ENCODE results near the gene CISD1.
A peak's percentile ranks its signal among the peaks of the same experiment; 100 is the strongest.

The CISD1 gene

DNA sequence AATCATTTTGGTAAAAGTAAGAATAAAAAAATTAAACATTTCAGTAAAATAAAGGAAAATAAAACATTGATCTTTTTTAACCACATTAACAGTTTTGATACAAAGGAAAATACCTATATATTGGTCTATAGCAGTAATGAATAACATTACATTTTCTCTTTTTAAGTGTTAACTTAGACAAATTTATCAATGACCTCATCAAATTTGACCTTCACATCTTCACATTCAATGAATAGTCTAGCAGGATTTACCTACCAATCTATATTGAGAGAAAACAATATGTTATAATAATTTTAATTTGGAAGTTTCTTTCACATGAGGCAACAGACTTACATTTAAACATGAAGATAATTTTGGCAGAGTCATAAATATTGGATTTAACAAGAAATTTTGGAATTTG, 47.9 kb downstream of the CISD1 start:
- no peak for DNase-seq

DNA sequence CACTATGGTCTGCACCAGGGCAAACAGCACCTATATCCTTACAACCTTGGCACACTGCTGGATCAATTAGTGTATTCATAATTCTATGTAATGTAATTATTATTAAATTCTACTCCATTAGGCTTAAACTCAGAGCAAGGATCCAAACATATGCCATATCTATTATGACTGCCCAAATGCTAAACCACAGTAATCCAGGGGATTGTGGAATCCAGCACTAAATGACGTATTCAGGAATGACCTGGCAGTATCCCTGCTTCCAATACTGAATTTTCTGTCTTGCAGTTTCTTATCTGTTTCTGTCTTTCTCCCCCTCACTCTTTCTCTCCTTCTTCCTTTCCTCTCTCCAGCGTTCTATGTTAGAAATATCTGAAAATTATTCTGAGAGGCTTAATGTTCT, 49.4 kb downstream of the CISD1 start:
- DNase-seq, result no peak

DNA sequence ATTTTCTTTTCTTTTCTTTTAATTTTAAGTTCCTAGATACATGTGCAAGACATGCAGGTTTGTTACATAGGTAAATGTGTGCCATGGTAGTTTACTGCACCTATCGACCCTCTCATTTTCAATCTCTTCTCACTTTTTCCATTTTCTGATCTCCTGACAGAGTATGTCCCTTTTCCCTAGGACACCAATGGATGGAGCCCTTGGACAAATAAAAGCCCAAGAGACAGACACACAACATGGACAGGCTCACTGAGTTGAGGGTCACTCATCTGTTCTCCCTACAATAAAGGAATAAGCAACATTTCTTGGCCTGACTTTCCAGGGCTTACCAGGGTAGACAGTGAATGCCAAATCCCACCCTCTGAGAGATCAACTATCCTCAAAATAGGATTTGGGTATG, 50.6 kb downstream of the CISD1 start:
- DNase-seq, result no peak

DNA sequence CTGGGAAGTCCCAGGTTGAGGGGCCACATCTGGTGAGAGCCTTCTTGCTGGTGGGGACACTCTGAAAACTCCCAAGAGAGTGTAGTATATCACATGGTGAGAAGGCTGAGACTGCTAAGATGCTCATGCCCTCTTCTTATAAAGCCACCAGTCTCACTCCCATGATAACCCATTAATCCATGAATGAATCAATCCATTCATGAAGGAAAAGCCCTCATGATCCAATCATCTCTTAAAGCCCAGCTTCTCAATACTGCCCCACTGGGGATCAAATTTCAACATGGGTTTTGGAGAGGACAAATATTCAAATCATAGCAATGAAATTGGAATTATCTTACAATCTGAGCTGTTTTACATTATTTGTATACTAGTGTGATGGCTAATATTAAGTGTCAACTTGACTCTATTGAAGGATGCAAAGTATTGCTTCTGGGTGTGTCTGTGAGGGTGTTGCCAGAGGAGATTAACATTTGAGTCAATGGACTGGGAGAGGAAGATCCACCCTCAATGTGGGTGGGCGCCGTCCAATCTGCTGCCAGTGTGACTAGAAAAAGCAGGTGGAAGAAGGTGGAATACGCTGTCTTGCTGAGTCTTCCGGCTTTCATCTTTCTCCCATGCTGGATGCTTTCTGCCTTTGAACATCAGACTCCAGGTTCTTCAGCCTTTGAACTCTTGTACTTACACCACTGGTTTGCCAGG, 51.5 kb downstream of the CISD1 start:
- DNase-seq, result no peak

DNA sequence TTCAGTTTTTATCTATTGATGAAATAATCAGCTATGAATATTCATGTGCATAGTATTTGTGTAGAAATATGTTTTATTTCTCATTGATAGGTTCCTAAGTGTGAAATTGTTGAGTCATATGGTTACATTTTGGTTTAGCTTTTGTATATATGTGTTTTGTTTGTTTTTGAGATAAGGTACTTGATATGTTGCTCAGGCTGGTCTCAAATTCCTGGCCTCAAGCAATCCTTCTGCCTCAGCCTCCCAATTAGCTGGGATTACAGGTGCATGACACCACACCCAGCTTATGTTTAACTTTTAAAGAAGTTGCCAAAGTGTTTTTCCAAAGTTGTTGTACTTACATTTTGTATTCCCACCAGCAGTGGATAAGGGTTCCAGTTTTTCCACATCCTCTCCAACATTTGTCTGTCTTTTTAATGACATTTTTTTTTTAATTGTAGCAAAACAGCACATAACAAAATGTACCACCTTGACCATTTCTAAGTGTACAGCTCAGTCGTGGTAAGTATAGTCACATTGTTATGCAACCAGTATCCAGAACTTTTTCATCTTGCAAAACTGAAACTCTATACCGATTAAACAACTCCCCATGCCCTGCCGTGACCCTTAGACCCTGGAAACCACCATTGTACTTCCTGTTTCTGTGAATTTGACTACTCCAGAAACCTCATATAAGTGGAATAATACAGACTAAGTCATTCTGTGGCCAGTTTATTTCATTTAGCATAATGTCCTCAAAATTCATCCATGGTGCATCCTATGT, 53.3 kb downstream of the CISD1 start:
- no peak for DNase-seq

DNA sequence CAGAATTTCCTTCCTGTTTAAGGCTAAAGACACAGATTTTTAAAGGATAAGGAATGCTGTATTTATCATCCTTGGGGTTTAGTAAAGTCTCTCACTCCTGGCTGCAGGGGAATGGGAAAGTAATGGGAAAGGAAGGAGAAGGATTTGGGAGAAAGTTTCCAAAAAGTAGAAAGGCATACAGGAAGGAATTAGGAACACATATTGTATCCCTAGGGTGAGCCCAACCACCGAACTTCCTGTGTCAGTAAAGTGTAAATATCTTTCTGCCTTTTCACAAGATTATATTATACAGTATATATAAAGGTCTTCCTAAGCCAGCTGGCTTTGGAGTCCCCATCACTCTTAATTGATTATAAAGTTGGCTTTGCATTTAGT, 53.9 kb downstream of the CISD1 start:
- no peak for DNase-seq

DNA sequence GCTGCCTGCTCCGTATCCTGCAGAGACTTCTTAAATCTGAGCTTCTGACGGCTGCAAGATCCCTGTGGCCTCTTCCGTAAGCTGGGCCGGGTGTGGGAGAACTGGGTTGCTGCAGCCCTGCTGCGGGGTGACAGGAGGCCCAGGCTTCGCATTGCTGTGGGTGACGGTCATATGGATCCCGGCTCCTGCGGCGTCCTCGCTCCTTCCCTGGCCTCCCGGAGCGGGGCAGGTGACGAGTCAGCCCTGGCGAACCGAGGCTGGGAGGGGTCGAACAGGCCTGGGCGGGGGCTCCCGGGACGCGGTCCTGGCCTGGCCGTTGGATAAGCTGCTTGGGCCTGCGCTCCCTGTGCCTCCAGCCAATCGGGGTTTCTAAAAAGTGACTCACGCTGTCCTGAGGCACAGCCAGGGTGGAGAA, 58.0 kb downstream of the CISD1 start:
- peak; percentile 67 for DNase-seq

DNA sequence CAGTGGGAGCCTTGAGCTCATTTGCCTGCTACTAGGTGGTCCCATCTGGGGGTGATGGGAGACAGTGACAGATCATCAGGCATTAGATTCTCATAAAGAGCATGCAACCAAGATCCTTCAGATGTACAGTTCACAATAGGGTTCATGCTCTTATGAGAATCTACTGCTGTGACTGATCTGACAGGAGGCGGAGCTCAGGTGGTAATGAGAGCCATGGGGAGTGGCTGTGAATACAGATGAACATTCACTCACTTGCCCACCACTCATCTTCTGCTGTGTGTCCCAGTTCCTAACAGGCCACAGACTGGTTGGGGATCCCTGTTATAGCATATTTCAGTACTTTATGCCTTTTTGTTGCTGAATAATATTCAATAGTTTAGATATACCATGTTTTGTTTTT, 59.3 kb downstream of the CISD1 start:
- DNase-seq, result no peak

DNA sequence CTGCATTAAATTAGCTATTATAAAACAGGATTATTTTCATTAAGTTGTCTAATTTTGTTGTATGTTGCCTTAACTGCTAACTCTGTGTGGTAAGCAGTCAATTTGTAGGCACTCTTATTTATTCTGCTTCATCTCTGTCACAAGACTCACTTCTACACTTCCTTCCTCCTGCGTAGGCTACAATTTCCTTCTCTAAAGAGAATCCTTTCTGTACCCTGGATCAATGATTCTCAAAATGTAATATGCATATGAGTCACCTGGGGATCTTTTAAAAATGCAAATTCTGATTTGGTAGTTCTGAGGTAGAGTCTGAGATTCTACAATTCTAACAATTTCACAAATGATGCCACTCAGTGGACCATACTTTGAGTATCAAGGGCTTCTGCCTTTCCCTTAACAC, 61.5 kb downstream of the CISD1 start:
- no peak for DNase-seq

DNA sequence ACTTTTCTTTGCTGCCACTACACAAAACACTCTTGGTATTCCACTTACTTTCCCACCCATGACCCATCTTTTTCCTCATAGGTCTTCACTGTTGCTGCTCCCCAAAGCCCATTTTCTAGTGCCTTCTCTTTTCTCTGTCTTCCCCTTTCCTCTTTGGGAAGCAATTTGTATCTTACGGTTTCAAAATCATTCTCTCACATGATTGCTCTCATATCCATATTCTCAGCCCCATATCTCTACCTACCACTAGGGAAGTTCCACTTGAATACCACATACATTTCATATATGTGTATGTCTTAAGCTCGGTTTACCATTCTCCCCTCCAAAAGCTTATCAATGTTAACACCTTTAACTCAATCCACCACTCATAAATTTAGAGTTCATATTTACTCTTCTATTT, 62.7 kb downstream of the CISD1 start:
- no peak for DNase-seq

DNA sequence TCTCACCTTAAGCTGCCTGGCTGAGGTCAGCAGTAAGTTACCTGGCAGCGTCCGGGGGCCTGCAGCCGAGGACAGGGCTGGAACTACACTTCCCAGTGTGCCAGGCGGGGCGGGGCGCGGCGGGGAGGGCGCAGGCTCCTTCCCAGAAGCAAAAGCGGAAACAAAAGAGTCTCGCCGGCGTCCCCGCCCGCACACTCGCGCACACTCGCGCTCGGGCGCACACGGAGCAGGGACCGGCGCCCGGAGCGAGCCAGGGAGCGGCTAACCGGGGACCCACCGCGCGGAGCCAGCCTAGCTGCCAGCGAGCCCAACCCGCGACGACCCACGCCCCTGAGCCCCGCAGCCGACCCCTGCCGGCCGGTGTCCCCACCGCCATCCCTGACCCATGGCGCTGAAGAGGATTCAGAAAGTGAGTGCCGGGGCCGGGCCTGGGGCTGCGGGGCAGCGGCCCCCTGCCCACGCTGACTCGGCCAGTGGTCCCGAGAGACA, 65.9 kb downstream of the CISD1 start, which contains the start of gene UBE2D1:
TSS of gene UBE2D1 (plus strand) at position 190 of the 489 bp plus-strand sequence. CDS start at position 386, 196 bp downstream.
- DNase-seq, result peak; percentile 86

DNA sequence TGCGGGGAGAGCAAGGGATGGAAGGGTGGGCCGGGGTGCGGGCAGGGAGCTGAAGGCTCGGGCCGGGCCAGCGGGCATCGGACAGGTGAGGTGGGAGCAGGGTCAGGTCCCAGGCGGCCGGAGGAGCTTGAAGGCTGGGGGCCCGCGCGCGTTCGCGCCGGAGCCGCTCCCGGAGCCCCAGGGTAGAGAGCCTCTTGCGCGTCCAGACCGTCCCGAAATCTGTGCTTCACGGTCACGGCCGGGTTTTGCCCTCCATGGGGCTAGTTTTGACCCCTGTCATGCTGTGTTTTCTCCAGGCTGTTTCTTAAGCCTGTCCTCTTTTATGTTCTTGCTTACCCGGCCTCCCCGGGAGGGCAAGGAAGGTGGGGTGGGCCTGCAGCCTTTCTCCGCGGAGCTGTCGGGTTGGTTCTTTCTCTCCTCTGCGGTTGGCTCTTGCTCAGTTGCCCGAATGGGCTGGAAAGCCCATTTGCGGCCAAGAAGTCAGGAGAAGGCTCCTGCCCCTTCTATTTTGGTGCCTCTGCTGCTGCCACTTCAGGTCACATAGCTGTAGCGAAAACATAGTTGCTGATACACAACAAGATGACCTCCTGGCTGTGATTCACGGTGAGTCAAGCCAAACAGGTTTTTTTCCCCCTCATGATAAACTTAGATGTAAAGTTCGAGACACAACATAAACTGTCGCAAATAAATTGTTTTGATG, 66.5 kb downstream of the CISD1 start:
- DNase-seq, result peak; percentile 43

DNA sequence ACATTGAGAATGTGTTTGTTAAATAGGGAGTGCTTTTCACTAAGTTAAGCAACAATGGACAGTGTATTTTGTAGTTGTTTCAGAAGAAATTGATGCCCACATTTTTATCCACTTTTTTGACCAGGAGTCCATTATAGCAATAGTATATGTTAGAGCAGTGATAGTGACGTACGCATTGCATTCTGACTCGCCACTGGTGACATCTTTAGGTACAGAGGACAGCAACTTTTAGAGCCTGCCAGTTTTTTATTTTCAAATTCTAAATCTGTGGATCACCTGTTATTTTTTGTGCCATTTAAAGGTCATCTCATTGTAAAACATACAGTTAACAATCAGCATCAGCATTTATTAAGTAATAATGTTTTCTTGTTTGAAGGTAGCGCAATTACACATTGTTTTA, 67.3 kb downstream of the CISD1 start:
- no peak for DNase-seq

Measured in left hindlimb (tissue), 1 donor.